Aorta (tissue), 5 donors: ENCODE results near the gene RELT. TPM values are rescaled to one million over a fixed set of nuclear protein-coding genes. Genes with fewer than 3 reads are reported as not detected.
A peak's percentile ranks its signal among the peaks of the same experiment; 100 is the strongest.

ENCODE experiments used
- ATAC-seq: fragments of 200-7000 bp; cut with Tn5 transposase; one replicate; pipeline ENCODE4 v1.9.1; 2022; ENCODE audit warnings: moderate library complexity; ENCODE audit not compliant: low FRiP score
- DNase-seq, 2 donors: peaks; one replicate each; pipeline ENCODE4 v3.0.0-alpha.2; 2020
- H3K27ac ChIP-seq, 2 donors: one replicate each; pipeline ENCODE4 v1.5.1; 2013; ENCODE audit warnings: low read length in 2 of 2, mild to moderate bottlenecking in 2 of 2, moderate library complexity in 2 of 2, control low read depth in 1 of 2, inconsistent platforms in 1 of 2, low read depth in 1 of 2
- H3K27me3 ChIP-seq, 2 donors: one replicate each; pipeline ENCODE4 v1.6.1; 2013; ENCODE audit warnings: control low read depth in 1 of 2, low read length in 1 of 2, mild to moderate bottlenecking in 1 of 2, moderate library complexity in 1 of 2; ENCODE audit not compliant: insufficient read depth in 2 of 2, control insufficient read depth in 1 of 2
- H3K36me3 ChIP-seq, 2 donors: one replicate each; pipeline ENCODE4 v1.6.1; 2013; ENCODE audit warnings: control low read depth in 1 of 2, low read length in 1 of 2, mild to moderate bottlenecking in 1 of 2; ENCODE audit not compliant: insufficient read depth in 2 of 2, control insufficient read depth in 1 of 2
- H3K4me1 ChIP-seq, 2 donors: one replicate each; pipeline ENCODE4 v1.6.1; 2013; ENCODE audit warnings: low read length in 2 of 2, control low read depth in 1 of 2, mild to moderate bottlenecking in 1 of 2, moderate library complexity in 1 of 2; ENCODE audit not compliant: insufficient read depth in 2 of 2, control insufficient read depth in 1 of 2
- H3K4me3 ChIP-seq, 2 donors: one replicate each; pipeline ENCODE4 v1.5.1; 2013; ENCODE audit warnings: low read length in 2 of 2, control low read depth in 1 of 2, mild to moderate bottlenecking in 1 of 2
- H3K9me3 ChIP-seq: one replicate; pipeline ENCODE4 v1.6.1; 2013; ENCODE audit warnings: mild to moderate bottlenecking, low read length; ENCODE audit not compliant: control insufficient read depth
- WGBS, 2 donors: extraction: QIAGEN DNeasy Blood & Tissue Kit; methylation state at CpG; one replicate each; pipeline ENCODE4 v1.1.7; 2013; 5-methylcytosine and 5-hydroxymethylcytosine counted together
- intact Hi-C, 2 donors: fragments of 100-400 bp; cut with DNase I; formaldehyde crosslinking; loops; one replicate each; pipeline versions ENCODE4 v1.14.2 to v1.15.0; 2022
- polyA plus RNA-seq, 2 donors: library from polyadenylated mRNA; stranded (reverse); fragments of 200-250 nt; gene quantifications; one replicate each; pipeline ENCODE4 v1.2.3, GENCODE V29; 2013
- total RNA-seq, 2 donors: library from RNA; stranded (reverse); fragmentation: NEBNext Ultra II Directional; extraction: Animal tissue kit (Norgen Biotek cat#: 25700); gene quantifications; one replicate each; pipeline ENCODE4 v1.2.1, GENCODE V29; 2021
- donor health status: healthy with polysubstance abuse.
- donor health status: Bipolar disorder and iron deficiency.
- donor health status: DM: no; HTN: no; CAD: no.
- donor health status: DM: no; HTN: no; CAD: no.
- donor health status: DM: yes; HTN: yes; CAD: no.

Gene RELT
- total and polyA plus RNA-seq, 4 donors = 1.1 to 13.2 (median 6.4) TPM

DNA sequence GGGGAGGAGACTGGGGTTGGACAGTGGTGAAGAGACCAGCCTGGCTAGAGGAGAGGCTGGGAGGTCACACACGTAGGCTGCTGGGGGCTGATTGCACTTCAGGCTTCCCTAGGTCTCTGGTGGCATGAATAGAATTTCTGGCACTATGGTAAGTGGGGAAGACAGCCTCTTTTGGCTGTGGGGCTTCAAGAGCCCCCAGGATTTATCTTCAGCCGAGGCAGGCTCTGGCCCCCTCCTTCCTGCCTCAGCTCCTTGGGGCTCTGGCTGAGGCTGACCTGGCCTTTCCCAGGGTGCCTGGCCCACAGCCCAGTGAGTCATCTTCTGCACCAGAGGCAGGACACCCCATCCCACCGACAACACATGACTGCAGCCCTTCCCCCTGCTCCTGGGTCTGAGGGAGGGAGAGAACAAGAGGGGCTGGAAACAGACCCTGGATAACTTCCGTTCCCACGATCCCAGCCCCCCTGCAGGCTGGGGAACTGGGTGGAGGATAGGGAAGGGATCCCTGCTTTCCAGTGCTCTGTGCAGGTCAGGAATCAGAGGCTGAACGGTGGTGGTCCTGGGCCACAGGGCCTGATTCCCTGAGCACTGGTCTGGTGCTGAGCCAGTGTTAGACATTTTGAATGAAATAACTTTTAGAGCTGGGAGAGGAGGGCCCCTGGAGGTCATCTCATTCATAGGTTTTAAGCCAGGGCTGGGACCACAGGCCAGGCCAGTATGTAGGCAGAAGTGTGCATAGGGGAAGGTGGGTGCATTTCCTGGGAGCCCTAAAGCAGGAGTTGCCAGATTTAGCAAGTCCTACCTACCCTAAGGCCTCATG lies 41.6 kb upstream of the RELT start:
- no peak overlapping the region for H3K4me3 ChIP-seq
- DNase-seq (peak; percentile 92 to 95), ATAC-seq (peak; percentile 80)
- H3K27me3 ChIP-seq = no peaks in the 10 kb centered on the region
- H3K27ac ChIP-seq = peak overlapping the region; percentile 11 to 70
- H3K36me3 ChIP-seq = no peaks in the 10 kb centered on the region
- peaks cover 0 to 14% of the 10 kb centered on the region in 2 donors for H3K4me1 ChIP-seq
- 1 to 7% methylated on average over 6 of the region's 6 CpGs for WGBS, 2 donors
- no peaks in the 10 kb centered on the region for H3K9me3 ChIP-seq
- intact Hi-C loops = loop anchor here (1.0 to 5.0 kb wide), 2 partner anchors 27 to 37 kb away; no protein-coding TSS in a partner anchor

DNA sequence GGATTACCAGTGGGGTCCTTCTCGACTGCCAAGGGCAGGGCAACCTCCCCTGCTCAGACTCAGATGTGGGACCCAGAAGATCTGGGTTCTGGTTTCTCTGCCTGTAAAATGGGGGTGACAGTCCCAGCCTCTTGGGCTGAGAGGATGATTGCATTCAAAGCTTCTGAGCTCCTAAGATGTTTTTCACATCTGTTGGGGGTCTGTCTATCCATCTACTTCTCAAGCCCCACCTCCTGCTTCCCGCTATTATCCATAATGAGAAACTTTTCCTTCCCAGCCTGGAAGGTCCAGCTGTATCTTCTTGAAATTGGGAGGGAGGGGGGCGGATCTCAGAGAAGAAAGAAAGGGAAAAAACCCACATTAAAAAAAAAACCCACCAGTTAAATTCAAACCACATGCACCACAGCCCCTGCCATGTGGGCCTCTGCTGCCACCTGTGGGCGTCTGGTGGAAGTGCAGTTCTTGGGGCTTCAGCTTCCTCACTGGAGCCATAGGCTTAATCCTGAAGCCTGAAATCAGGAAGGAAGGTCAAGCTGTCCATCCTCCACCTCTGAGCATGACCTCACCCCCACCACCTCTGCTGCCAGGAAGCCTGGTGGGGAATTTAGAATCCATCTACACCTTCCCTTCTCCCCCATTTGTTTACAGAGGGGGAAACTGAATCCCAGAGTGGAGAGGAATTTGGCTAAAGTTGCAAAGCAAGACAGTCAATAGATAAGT lies 40.8 kb upstream of the RELT start:
- 1 to 2% methylated on average over 4 of the region's 4 CpGs for WGBS, 2 donors
- H3K4me3 ChIP-seq = no peak overlapping the region
- no peaks in the 10 kb centered on the region for H3K27me3 ChIP-seq
- peaks cover 0 to 14% of the 10 kb centered on the region in 2 donors for H3K4me1 ChIP-seq
- H3K27ac ChIP-seq = peak overlapping the region in 1 of 2 donors; percentile 39
- DNase-seq (peak; percentile 87 to 94), ATAC-seq (peak; percentile 85)
- intact Hi-C loops = loop anchor here (1.0 to 5.0 kb wide), 2 partner anchors 28 to 38 kb away; no protein-coding TSS in a partner anchor
- H3K9me3 ChIP-seq = no peaks in the 10 kb centered on the region
- no peaks in the 10 kb centered on the region for H3K36me3 ChIP-seq

DNA sequence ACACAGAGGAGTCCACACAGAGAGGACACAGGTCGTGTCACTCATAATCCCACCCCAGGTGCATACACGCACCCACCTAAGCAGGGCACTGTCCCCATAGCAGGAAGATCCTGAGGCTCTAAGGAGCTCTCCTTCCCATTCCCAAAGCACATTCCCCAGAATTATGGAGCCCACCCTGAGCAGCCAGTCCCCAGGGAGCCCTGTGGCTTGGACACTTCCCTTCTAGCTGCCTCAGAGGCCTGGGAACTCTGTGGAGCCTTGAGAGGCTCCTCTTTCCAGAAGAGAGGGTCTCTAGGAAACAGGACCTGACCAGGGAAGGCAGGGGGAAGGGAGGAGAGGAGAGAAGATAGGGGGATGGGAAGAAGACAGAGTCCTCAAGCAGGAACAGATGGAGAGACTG lies 38.4 kb upstream of the RELT start:
- DNase-seq (no peak), ATAC-seq (no peak)
- Histone ChIP-seq H3K27me3 (no peaks in the 10 kb centered on the region), H3K36me3 (no peaks in the 10 kb centered on the region), H3K27ac (peak overlapping the region in 1 of 2 donors; percentile 20), H3K4me3 (no peak overlapping the region), H3K9me3 (no peaks in the 10 kb centered on the region), H3K4me1 (no peaks in the 10 kb centered on the region)
- intact Hi-C loops = loop anchor here in 1 of 2 donors (5.0 kb wide), 1 partner anchor 41 kb away; no protein-coding TSS in a partner anchor
- 69 to 75% methylated on average over 2 of the region's 2 CpGs for WGBS, 2 donors

DNA sequence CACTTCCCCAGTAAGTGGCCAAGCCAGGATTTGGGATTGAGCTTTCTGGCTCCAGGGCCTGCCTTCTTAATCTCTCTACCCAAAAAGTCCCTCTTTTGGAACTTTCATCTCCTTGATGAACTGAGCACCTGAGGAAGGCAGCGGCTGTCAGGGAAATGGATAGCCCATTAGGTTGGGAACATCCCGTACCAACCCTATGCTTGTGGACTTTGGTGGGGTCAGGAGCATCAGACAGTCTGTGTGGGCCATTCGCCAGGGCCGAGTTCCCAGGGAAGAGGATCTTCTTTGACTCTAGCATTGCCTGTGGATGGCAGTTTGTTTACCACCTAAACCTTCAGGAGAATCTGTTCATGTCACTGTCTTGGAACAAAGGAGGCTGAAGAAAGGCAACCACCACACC lies 37.9 kb upstream of the RELT start:
- Histone ChIP-seq H3K27me3 (no peaks in the 10 kb centered on the region), H3K9me3 (no peaks in the 10 kb centered on the region), H3K4me1 (peaks cover 0 to 3% of the 10 kb centered on the region in 2 donors), H3K36me3 (no peaks in the 10 kb centered on the region), H3K4me3 (no peak overlapping the region), H3K27ac (no peak overlapping the region)
- intact Hi-C loops = loop anchor here in 1 of 2 donors (5.0 kb wide), 1 partner anchor 41 kb away; no protein-coding TSS in a partner anchor
- WGBS, 2 donors = 71 to 74% methylated on average over 4 of the region's 4 CpGs
- ATAC-seq = no peak
- DNase-seq = no peak

DNA sequence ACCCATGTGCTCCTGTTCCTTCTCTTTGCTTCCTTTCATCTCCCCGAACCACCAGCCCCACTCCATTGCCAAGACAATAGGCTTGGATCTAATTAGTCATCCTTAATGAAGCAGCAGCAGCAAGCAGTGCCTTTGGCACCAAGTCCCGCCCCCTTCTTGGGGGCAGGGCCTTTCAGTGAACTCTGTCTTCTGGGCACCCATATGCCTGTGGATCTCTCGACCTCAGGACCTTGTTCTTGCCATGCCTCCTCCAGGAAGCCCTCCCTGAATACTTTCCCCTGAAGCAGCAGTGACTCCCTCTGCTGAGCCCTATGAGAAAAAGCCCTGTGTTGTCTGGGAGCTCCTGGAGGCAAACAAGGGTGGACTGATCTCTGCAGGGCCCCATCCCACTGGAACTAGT lies 36.0 kb upstream of the RELT start:
- ATAC-seq (no peak), DNase-seq (no peak)
- no peaks in the 10 kb centered on the region for H3K36me3 ChIP-seq
- no peaks in the 10 kb centered on the region for H3K9me3 ChIP-seq
- no peak overlapping the region for H3K4me3 ChIP-seq
- 30 to 37% methylated on average over 3 of the region's 3 CpGs for WGBS, 2 donors
- intact Hi-C loops = no loop called here
- peaks cover 0 to 4% of the 10 kb centered on the region in 2 donors for H3K4me1 ChIP-seq
- no peak overlapping the region for H3K27ac ChIP-seq
- no peaks in the 10 kb centered on the region for H3K27me3 ChIP-seq

DNA sequence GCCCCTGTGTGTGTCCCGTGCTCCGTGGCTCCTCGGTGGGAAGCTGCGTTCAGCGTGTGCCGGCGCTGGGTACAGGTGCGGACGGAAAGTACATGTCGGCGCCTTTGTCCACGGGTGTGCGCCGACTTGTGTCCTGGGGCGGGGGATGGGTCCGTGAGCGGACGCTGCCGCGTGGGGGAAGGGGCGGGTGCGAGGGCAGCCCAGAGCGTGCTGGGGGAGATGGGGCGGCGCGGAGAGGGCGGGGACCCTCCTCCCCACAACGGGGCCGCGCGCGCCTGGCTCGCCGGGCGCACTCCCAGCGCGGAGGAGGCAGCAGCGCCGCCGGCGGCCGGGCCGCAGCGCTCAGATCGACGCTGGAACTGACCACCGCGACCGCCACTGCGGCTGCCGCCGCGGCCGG lies 33.6 kb upstream of the RELT start:
- DNase-seq (no peak), ATAC-seq (no peak)
- H3K4me3 ChIP-seq = no peak overlapping the region
- 6 to 10% methylated on average over 33 to 54 of the region's 54 CpGs for WGBS, 2 donors
- H3K27me3 ChIP-seq = no peaks in the 10 kb centered on the region
- peaks cover 0 to 4% of the 10 kb centered on the region in 2 donors for H3K4me1 ChIP-seq
- H3K27ac ChIP-seq = no peak overlapping the region
- intact Hi-C loops = no loop called here
- H3K36me3 ChIP-seq = no peaks in the 10 kb centered on the region
- no peaks in the 10 kb centered on the region for H3K9me3 ChIP-seq

DNA sequence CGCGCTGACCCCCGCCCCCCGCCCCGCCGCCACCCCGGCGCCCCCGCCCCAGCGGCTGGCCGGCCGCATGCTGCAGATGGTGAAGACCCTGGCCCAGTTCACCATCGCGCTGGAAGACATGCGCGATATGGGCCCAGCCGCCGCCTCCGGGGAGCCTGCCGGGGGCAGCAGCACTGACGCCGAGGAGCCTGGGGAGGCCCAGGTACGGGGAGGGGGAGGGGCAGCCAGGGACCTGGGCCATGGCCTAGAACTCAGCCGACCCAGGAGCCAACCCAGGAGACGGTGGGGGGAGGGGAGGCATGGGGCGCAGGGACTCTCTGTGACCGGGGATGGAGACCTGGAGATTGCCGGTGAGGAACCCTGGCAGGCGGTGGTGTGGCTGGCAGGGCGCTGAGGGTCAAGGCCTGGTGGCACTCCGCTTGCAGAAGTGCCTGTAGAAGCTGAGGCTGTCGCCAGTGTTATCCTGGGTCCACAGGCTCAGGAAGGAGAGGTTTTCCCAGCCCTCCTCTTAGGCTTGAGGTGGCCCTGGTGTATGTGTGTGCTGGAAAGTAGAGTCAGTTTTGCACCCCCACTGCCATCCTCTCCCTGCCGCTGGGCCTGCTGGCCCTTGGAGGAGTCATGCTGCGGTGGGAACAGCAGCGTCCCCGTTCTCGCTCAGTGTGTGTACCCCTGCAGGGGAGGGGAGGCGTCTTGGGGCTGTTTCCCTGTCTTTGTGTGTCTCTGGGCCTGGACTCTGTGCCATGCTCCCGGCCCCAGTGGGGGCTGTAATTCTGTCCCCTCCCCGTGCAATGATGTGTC lies 32.9 kb upstream of the RELT start:
- no peak for ATAC-seq
- Histone ChIP-seq H3K4me3 (peak overlapping the region in 1 of 2 donors; percentile 9), H3K9me3 (no peaks in the 10 kb centered on the region), H3K27ac (no peak overlapping the region), H3K36me3 (no peaks in the 10 kb centered on the region), H3K27me3 (no peaks in the 10 kb centered on the region), H3K4me1 (peaks cover 0 to 4% of the 10 kb centered on the region in 2 donors)
- no peak for DNase-seq
- intact Hi-C loops = no loop called here
- 10 to 14% methylated on average over 21 to 40 of the region's 40 CpGs for WGBS, 2 donors

DNA sequence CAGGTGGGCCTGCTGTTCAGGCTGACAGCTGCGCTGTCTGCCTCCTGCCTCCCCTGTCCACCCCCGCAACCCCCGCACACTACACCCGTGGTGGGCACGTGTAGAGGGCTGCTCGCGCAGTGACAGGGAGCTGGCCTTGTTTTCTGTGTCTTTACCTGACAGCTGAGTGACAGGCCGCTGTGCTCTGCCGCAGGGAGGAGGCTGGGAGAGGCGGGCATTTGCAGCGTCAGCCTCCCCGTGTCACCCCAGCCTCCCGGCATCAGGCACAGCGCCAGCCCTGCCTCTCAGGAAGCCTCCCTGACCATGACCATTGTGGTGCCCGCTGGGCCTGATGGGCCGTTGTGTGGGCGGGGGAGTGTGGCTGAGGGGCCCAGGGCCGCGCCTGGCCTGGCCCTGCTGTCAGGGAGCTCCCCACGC lies 32.0 kb upstream of the RELT start:
- DNase-seq = peak; percentile 82 to 90
- peak; percentile 46 for ATAC-seq

More for the DNA sequence above, 32.0 kb upstream of the RELT start:
- H3K36me3 ChIP-seq = no peaks in the 10 kb centered on the region
- intact Hi-C loops = no loop called here
- peaks cover 0 to 4% of the 10 kb centered on the region in 2 donors for H3K4me1 ChIP-seq
- H3K4me3 ChIP-seq = no peak overlapping the region
- 14 to 17% methylated on average over 20 of the region's 20 CpGs for WGBS, 2 donors
- H3K27me3 ChIP-seq = no peaks in the 10 kb centered on the region
- no peaks in the 10 kb centered on the region for H3K9me3 ChIP-seq
- peak overlapping the region in 1 of 2 donors; percentile 19 for H3K27ac ChIP-seq
